ENCODE results near the gene OVOL2.

Gene OVOL2

GRCh38 chr20:18007534-18008292 lies 50.0 kb downstream of the OVOL2 start:
- Histone ChIP-seq H3K27ac (no peak overlapping the region), H3K27me3 (ENCODE audit: insufficient read depth, low read depth, severe bottlenecking) (no peaks in the 10 kb centered on the region), H3K9me3 (ENCODE audit: severe bottlenecking) (no peaks in the 10 kb centered on the region), H3K4me3 (ENCODE audit: low read depth, low read length) (no peak overlapping the region), H3K36me3 (no peaks in the 10 kb centered on the region)
- TF ChIP-seq CTCF (IDR thresholded peaks at IDR 0.05; ENCODE audit: low read depth, low read length): no peak
- no peak for DNase-seq

- Histone ChIP-seq H3K36me3 (no peaks in the 10 kb centered on the region), H3K9me3 (ENCODE audit: severe bottlenecking) (no peaks in the 10 kb centered on the region), H3K27me3 (ENCODE audit: insufficient read depth, low read depth, severe bottlenecking) (no peaks in the 10 kb centered on the region), H3K27ac (no peak overlapping the region), H3K4me3 (ENCODE audit: low read depth, low read length) (no peak overlapping the region)
- no peak for TF ChIP-seq CTCF (IDR thresholded peaks at IDR 0.05; ENCODE audit: low read depth, low read length)
- DNase-seq: no peak
These were observed 51.0 kb downstream of the OVOL2 start for GRCh38 chr20:18006684-18007083.

- H3K27me3 ChIP-seq (ENCODE audit: insufficient read depth, low read depth, severe bottlenecking): no peaks in the 10 kb centered on the region
- no peak for TF ChIP-seq CTCF (IDR thresholded peaks at IDR 0.05; ENCODE audit: low read depth, low read length)
- H3K9me3 ChIP-seq (ENCODE audit: severe bottlenecking): no peaks in the 10 kb centered on the region
- DNase-seq: no peak
- H3K36me3 ChIP-seq: no peaks in the 10 kb centered on the region
- no peak overlapping the region for H3K4me3 ChIP-seq (ENCODE audit: low read depth, low read length)
- H3K27ac ChIP-seq: no peak overlapping the region
These were observed 51.7 kb downstream of the OVOL2 start for GRCh38 chr20:18005990-18006364.

GRCh38 chr20:18005170-18005989 lies 52.3 kb downstream of the OVOL2 start:
- Histone ChIP-seq H3K27ac (no peak overlapping the region), H3K36me3 (no peaks in the 10 kb centered on the region), H3K9me3 (ENCODE audit: severe bottlenecking) (no peaks in the 10 kb centered on the region), H3K27me3 (ENCODE audit: insufficient read depth, low read depth, severe bottlenecking) (no peaks in the 10 kb centered on the region), H3K4me3 (ENCODE audit: low read depth, low read length) (no peak overlapping the region)
- TF ChIP-seq CTCF (IDR thresholded peaks at IDR 0.05; ENCODE audit: low read depth, low read length): no peak
- no peak for DNase-seq

- Histone ChIP-seq H3K27ac (no peak overlapping the region), H3K27me3 (ENCODE audit: insufficient read depth, low read depth, severe bottlenecking) (no peaks in the 10 kb centered on the region), H3K36me3 (no peaks in the 10 kb centered on the region), H3K4me3 (ENCODE audit: low read depth, low read length) (no peak overlapping the region), H3K9me3 (ENCODE audit: severe bottlenecking) (no peaks in the 10 kb centered on the region)
- DNase-seq: peak; percentile 39
- no peak for TF ChIP-seq CTCF (IDR thresholded peaks at IDR 0.05; ENCODE audit: low read depth, low read length)
These were observed 53.2 kb downstream of the OVOL2 start for GRCh38 chr20:18004384-18005031.
